Vagina (tissue), 2 donors: ENCODE results near the gene DNAI7. TPM values are rescaled to one million over a fixed set of nuclear protein-coding genes. Genes with fewer than 3 reads are reported as not detected.

Experiments used
- DNase-seq, 2 donors: peaks; one replicate each; pipeline ENCODE4 v3.0.0-alpha.2; 2017; ENCODE audit errors: extremely low spot score in 2 of 2
- H3K27ac ChIP-seq: fragments of 200-600 bp; sonication (generic); one replicate; pipeline ENCODE4 v1.5.1; 2019
- H3K27me3 ChIP-seq: fragments of 200-600 bp; sonication (generic); one replicate; pipeline ENCODE4 v1.5.1; 2019
- H3K36me3 ChIP-seq, 2 donors: fragments of 200-600 bp; sonication (generic); one replicate each; pipeline ENCODE4 v1.5.1; 2017 to 2019
- H3K4me1 ChIP-seq: fragments of 200-600 bp; sonication (generic); one replicate; pipeline ENCODE4 v1.5.1; 2019
- H3K4me3 ChIP-seq, 2 donors: fragments of 200-600 bp; sonication (generic); 1 replicate in 1 of 2; 2 replicates in 1 of 2; pipeline ENCODE4 v1.5.1; 2016 to 2019
- H3K9me3 ChIP-seq: fragments of 200-600 bp; sonication (generic); one replicate; pipeline ENCODE4 v1.5.1; 2019
- POLR2A ChIP-seq, 2 donors: fragments of 450-650 bp; IDR thresholded peaks; one replicate each; pipeline ENCODE4 v1.6.1; 2017; ENCODE audit warnings: antibody characterized with exemption in 2 of 2, mild to moderate bottlenecking in 2 of 2, moderate library complexity in 2 of 2
- POLR2AphosphoS5 ChIP-seq, 2 donors: sonication (generic); formaldehyde crosslinking; IDR thresholded peaks; one replicate each; pipeline ENCODE4 v1.9.0; 2017; ENCODE audit warnings: antibody characterized with exemption in 2 of 2, mild to moderate bottlenecking in 2 of 2, low read depth in 1 of 2; ENCODE audit not compliant: insufficient read depth in 1 of 2
- intact Hi-C: fragments of 100-400 bp; cut with DNase I; formaldehyde crosslinking; loops from one replicate; pipeline ENCODE4 v1.15.1; 2023
- total RNA-seq: library from RNA; depleted of rRNA; stranded (reverse); fragments of >200 nt; gene quantifications from one replicate; pipeline ENCODE4 v1.2.3, GENCODE V29; 2016
- TF ChIP-seq, protein P1 (sequence below), 3 experiments: fragments of 450-650 bp in 2 of 3; fragments of 200-600 bp in 1 of 3; sonication (generic) in 1 of 3; IDR thresholded peaks; one replicate each; pipeline ENCODE4 v1.5.1; 2017 to 2019; ENCODE audit warnings: antibody characterized with exemption in 3 of 3, mild to moderate bottlenecking in 2 of 3, moderate library complexity in 2 of 3

DNAI7 gene
- total RNA-seq, 1 donor from 2014 or later, result 3.4 TPM

GRCh38 chr12:25102402-25102801 lies 92.6 kb downstream of the DNAI7 start:
- no peaks in the 10 kb centered on the region for H3K4me1 ChIP-seq
- no peaks in the 10 kb centered on the region for H3K27me3 ChIP-seq

DNA sequence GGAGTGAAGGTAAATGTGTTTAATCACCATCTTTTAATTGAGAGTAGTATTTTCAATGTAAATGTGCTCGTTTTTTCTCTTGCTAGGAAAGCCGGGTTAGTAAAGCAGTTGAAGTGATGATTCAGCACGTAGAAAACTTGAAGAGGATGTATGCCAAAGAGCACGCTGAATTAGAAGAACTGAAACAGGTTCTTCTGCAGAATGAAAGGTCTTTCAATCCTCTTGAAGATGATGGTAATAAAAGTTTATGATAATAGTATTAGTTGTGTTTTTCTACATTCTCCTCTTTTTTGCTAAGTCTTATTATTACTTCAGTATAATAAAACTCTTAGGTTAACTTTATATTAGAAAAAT lies 93.9 kb downstream of the DNAI7 start:
- no peak overlapping the region for H3K4me3 ChIP-seq
- H3K4me1 ChIP-seq, result no peaks in the 10 kb centered on the region
- TF ChIP-seq POLR2AphosphoS5 (IDR thresholded peaks at IDR 0.05; ENCODE audit: insufficient read depth in 1 of 2, low read depth in 1 of 2) (no peak), POLR2A (IDR thresholded peaks at IDR 0.05) (no peak)
- TF ChIP-seq, protein P1, sequence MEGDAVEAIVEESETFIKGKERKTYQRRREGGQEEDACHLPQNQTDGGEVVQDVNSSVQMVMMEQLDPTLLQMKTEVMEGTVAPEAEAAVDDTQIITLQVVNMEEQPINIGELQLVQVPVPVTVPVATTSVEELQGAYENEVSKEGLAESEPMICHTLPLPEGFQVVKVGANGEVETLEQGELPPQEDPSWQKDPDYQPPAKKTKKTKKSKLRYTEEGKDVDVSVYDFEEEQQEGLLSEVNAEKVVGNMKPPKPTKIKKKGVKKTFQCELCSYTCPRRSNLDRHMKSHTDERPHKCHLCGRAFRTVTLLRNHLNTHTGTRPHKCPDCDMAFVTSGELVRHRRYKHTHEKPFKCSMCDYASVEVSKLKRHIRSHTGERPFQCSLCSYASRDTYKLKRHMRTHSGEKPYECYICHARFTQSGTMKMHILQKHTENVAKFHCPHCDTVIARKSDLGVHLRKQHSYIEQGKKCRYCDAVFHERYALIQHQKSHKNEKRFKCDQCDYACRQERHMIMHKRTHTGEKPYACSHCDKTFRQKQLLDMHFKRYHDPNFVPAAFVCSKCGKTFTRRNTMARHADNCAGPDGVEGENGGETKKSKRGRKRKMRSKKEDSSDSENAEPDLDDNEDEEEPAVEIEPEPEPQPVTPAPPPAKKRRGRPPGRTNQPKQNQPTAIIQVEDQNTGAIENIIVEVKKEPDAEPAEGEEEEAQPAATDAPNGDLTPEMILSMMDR (IDR thresholded peaks at IDR 0.05), result no peak
- intact Hi-C loops, result no loop called here
- no peaks in the 10 kb centered on the region for H3K27me3 ChIP-seq
- DNase-seq, result no peak
- no peak overlapping the region for H3K27ac ChIP-seq
- no peaks in the 10 kb centered on the region for H3K9me3 ChIP-seq
- H3K36me3 ChIP-seq, result no peaks in the 10 kb centered on the region

More at GRCh38 chr12:25102402-25102801, 92.6 kb downstream of the DNAI7 start:
- no peak overlapping the region for H3K4me3 ChIP-seq
- H3K36me3 ChIP-seq, result no peaks in the 10 kb centered on the region
- H3K27ac ChIP-seq, result no peak overlapping the region
- no peak for DNase-seq
- TF ChIP-seq POLR2A (IDR thresholded peaks at IDR 0.05), result no peak
- TF ChIP-seq POLR2AphosphoS5 (IDR thresholded peaks at IDR 0.05; ENCODE audit: insufficient read depth in 1 of 2, low read depth in 1 of 2), result no peak
- intact Hi-C loops, result no loop called here
- H3K9me3 ChIP-seq, result no peaks in the 10 kb centered on the region

DNA sequence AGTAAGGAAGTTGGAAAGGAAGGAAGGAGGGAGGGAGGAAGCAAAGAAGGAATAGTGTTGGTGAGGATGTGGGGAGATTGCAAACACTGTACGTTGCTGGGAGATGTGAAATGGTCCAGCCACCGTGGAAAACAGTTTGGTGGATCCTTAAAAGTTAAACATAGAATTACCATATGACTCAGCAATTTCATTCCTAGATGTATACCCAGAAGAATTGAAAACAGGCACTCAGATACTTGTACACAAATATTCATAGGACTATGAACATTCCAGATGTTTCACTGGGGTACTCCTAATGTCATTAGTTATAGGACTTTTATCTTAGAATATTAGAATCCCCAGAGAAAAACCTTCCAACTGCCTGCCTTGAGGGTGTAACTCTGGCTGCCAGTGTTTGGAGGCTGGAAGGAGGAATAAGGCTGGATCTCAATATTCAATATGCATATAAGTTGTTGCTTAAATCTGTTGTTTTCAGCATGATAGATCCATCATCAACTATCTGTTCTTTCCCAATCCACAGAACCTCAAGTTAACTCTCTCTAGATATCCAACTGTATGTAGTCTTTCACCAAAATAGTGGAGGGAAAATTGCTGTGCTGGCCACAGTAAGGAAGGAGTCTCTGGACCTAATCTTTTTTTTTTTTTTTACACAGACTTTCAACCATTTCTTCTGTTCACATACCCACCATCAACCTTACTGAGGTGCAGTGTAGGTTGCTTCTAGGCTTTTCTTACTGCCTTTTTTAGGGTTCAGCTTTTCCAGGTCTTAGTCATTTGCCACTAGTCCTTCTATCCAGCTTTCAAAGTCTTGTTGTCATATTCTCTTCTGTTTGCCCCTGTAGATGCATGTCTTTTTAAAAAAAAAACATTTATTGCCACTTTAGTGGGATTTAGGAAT lies 94.5 kb downstream of the DNAI7 start:
- no peak for DNase-seq
- Histone ChIP-seq H3K27me3 (no peaks in the 10 kb centered on the region), H3K27ac (no peak overlapping the region), H3K36me3 (no peaks in the 10 kb centered on the region), H3K4me3 (no peak overlapping the region), H3K9me3 (no peaks in the 10 kb centered on the region), H3K4me1 (no peaks in the 10 kb centered on the region)
- TF ChIP-seq, protein P1 (IDR thresholded peaks at IDR 0.05), result no peak
- TF ChIP-seq POLR2AphosphoS5 (IDR thresholded peaks at IDR 0.05; ENCODE audit: insufficient read depth in 1 of 2, low read depth in 1 of 2) (no peak), POLR2A (IDR thresholded peaks at IDR 0.05) (no peak)
- intact Hi-C loops, result no loop called here

DNA sequence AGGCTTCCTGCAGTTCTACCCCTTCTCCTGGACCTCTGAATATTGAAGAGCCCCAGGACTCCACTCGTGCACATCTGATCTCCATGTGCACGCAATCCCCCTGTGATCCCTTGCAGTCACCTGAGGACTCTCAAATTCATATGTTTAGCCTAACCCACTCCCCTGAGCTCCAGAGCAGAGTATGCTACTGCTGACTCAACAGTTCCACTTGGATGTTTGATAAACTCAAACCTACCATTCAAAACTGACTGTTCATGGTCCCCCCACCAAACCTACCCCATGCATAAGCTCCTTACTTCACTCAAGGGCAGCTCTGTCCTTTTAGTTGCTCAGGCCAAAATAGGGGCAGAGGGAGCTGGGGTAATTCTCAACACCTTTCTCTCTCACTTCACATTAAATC lies 96.0 kb downstream of the DNAI7 start:
- TF ChIP-seq, protein P1 (IDR thresholded peaks at IDR 0.05), result no peak
- no peak for TF ChIP-seq POLR2AphosphoS5 (IDR thresholded peaks at IDR 0.05; ENCODE audit: insufficient read depth in 1 of 2, low read depth in 1 of 2)
- TF ChIP-seq POLR2A (IDR thresholded peaks at IDR 0.05), result no peak
- intact Hi-C loops, result no loop called here
- Histone ChIP-seq H3K27me3 (no peaks in the 10 kb centered on the region), H3K27ac (no peak overlapping the region), H3K4me1 (no peaks in the 10 kb centered on the region), H3K9me3 (no peaks in the 10 kb centered on the region), H3K4me3 (no peak overlapping the region), H3K36me3 (no peaks in the 10 kb centered on the region)
- no peak for DNase-seq

DNA sequence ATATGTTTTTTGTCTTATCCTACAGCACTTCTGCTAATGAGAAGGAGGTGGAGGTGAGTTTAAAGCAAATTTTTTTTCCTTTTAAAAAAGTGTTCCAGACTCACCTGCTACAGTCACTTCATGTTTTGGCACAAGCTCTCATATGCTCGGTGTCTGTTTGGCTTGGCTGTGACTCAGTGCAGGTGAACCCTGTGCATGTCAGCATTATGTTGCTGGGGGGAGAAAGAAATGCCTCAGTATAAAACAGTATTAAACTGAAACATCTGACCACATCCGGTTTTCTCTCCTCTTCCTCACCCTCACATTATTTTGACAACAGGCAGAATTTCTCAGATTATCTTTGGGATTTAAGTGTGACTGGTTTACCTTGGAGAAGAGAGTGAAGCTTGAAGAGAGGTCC lies 105.2 kb downstream of the DNAI7 start:
- intact Hi-C loops, result no loop called here
- Histone ChIP-seq H3K9me3 (no peaks in the 10 kb centered on the region), H3K27ac (no peak overlapping the region), H3K4me1 (no peaks in the 10 kb centered on the region), H3K36me3 (no peaks in the 10 kb centered on the region), H3K4me3 (no peak overlapping the region), H3K27me3 (no peaks in the 10 kb centered on the region)
- DNase-seq, result no peak
- TF ChIP-seq, protein P1 (IDR thresholded peaks at IDR 0.05), result no peak
- TF ChIP-seq POLR2A (IDR thresholded peaks at IDR 0.05) (no peak), POLR2AphosphoS5 (IDR thresholded peaks at IDR 0.05; ENCODE audit: insufficient read depth in 1 of 2, low read depth in 1 of 2) (no peak)
